K562 (cell line): Measurements from ENCODE around the gene BRSK1. TPM values are rescaled to one million over a fixed set of nuclear protein-coding genes. Genes with fewer than 3 reads are reported as not detected.

Experiments used
- ATAC-seq: fragments of 200-7000 bp; cut with Tn5 transposase; 3 replicates; pipeline ENCODE4 v1.9.1; 2020; ENCODE audit warnings: moderate library complexity
- BruUV-seq: library from RNA; stranded (reverse); fragments of 400-500 nt; replicated peaks from 2 replicates; lab custom pipeline; 2021; lab: Mats Ljungman, UMichigan
- CTCF ChIA-PET: fragments of 300-600 bp; formaldehyde crosslinking; extraction: SDS; loops from one replicate; lab custom pipeline; 2021; ENCODE audit warnings: low intra/inter-chr PET ratio; lab: Yijun Ruan, JAX
- POLR2A ChIA-PET: fragments of 300-600, 350-650 bp; sonication (Branson Sonifier 250); formaldehyde crosslinking; extraction: SDS; loops from one replicate; lab custom pipeline; 2021; ENCODE audit warnings: antibody characterized with exemption, inconsistent platforms; lab: Yijun Ruan, JAX
- DNase-seq, 4 experiments: peaks; one replicate each; pipeline versions ENCODE4 v3.0.0 to v3.0.0-alpha.2; 2011 to 2018; ENCODE audit warnings: low spot score in 3 of 4, mixed read lengths in 3 of 4; ENCODE audit errors: extremely low read depth in 1 of 4
- FAIRE-seq: peaks from 2 replicates; lab custom pipeline; 2011; peaks lifted over from hg19 to GRCh38; lab: Jason Lieb, UNC
- H2AFZ ChIP-seq: 2 replicates; pipeline ENCODE4 v1.6.0; 2011; ENCODE audit warnings: low read depth, low read length, control low read depth, inconsistent platforms
- H3K27ac ChIP-seq: fragments of 200-600 bp; 3 replicates; pipeline ENCODE4 v1.8.0; 2011; ENCODE audit warnings: low read depth, mild to moderate bottlenecking, control low read depth, inconsistent platforms, low read length, moderate library complexity, mixed read lengths; ENCODE audit errors: extremely low read depth
- H3K27me3 ChIP-seq, 2 experiments: fragments of 300-600 bp in 1 of 2; 2 replicates in 1 of 2; 3 replicates in 1 of 2; pipeline versions ENCODE4 v1.6.0 to v1.8.0; 2011; ENCODE audit warnings: inconsistent platforms in 2 of 2, low read length in 2 of 2, mild to moderate bottlenecking in 1 of 2, mixed read lengths in 1 of 2, moderate library complexity in 1 of 2; ENCODE audit not compliant: control insufficient read depth in 2 of 2, insufficient read depth in 2 of 2
- H3K36me3 ChIP-seq: fragments of 300-600 bp; 3 replicates; pipeline ENCODE4 v1.8.0; 2011; ENCODE audit warnings: mild to moderate bottlenecking, low read length, inconsistent platforms; ENCODE audit not compliant: control insufficient read depth, insufficient read depth
- H3K4me1 ChIP-seq, 2 experiments: fragments of 200-600 bp in 1 of 2; replicated peaks in 1 of 2; 2 replicates in 1 of 2; 3 replicates in 1 of 2; pipeline versions ENCODE4 v1.5.1 to v1.8.0; 2011; ENCODE audit warnings: inconsistent platforms in 2 of 2, low read length in 2 of 2, mild to moderate bottlenecking in 1 of 2, mixed read lengths in 1 of 2, moderate library complexity in 1 of 2; ENCODE audit not compliant: control insufficient read depth in 2 of 2, insufficient read depth in 2 of 2
- H3K4me2 ChIP-seq: 2 replicates; pipeline ENCODE4 v1.6.1; 2011; ENCODE audit warnings: low read length, control low read depth, inconsistent platforms, mixed read lengths; ENCODE audit not compliant: insufficient read depth
- H3K4me3 ChIP-seq: fragments of 200-600 bp; sonication (generic), shearing (Covaris generic); 2 replicates; pipeline ENCODE4 v1.5.1; 2016; ENCODE audit warnings: control low read depth, inconsistent platforms
- H3K79me2 ChIP-seq: fragments of 200-600 bp; 3 replicates; pipeline ENCODE4 v1.8.0; 2011; ENCODE audit warnings: low read length, inconsistent platforms; ENCODE audit not compliant: control insufficient read depth, insufficient read depth
- H3K9ac ChIP-seq, 2 experiments: 2 replicates each; pipeline versions ENCODE4 v1.6.0 to v1.6.1; 2011; ENCODE audit warnings: low read depth in 2 of 2, low read length in 2 of 2, control low read depth in 1 of 2, inconsistent platforms in 1 of 2, mild to moderate bottlenecking in 1 of 2, mixed read lengths in 1 of 2; ENCODE audit not compliant: insufficient read depth in 1 of 2
- H3K9me1 ChIP-seq: one replicate; pipeline ENCODE4 v1.6.0; 2011; ENCODE audit warnings: inconsistent platforms, mild to moderate bottlenecking, low read length, moderate library complexity; ENCODE audit not compliant: control insufficient read depth, insufficient read depth
- H3K9me3 ChIP-seq: replicated peaks from 2 replicates; pipeline ENCODE4 v1.5.1; 2011; ENCODE audit warnings: low read depth, low read length, inconsistent platforms; ENCODE audit not compliant: control insufficient read depth, insufficient read depth
- H4K20me1 ChIP-seq: replicated peaks from 2 replicates; pipeline ENCODE4 v1.6.1; 2011; ENCODE audit warnings: low read length, inconsistent platforms, mixed read lengths; ENCODE audit not compliant: control insufficient read depth, insufficient read depth
- BRD9 ChIP-seq: fragments of 450-650 bp; IDR thresholded peaks from 2 replicates; pipeline ENCODE4 v1.6.1; 2018; ENCODE audit warnings: low read depth; ENCODE audit not compliant: partially characterized antibody
- CXXC5 ChIP-seq: fragments of 250-450 bp; sonication (Bioruptor Pico); IDR thresholded peaks from 2 replicates; pipeline ENCODE4 v1.8.0; 2022; ENCODE audit warnings: inconsistent platforms, mild to moderate bottlenecking, moderate library complexity
- POLR2A ChIP-seq: fragments of 450-650 bp; conservative IDR thresholded peaks from 2 replicates; pipeline ENCODE4 v1.6.1; 2016
- RBFOX2 ChIP-seq: fragments of 200-400 bp; formaldehyde crosslinking; IDR thresholded peaks from 2 replicates; pipeline ENCODE4 v1.6.1; 2017; ENCODE audit warnings: low read depth, mild to moderate bottlenecking, low read length, moderate library complexity
- RBM34 ChIP-seq: fragments of 200-400 bp; formaldehyde crosslinking; IDR thresholded peaks from 2 replicates; pipeline ENCODE4 v1.6.1; 2018; ENCODE audit warnings: low read length, borderline replicate concordance; ENCODE audit not compliant: insufficient read depth
- RCOR1 ChIP-seq, 2 experiments: IDR thresholded peaks; 2 replicates each; pipeline ENCODE4 v1.6.1; 2012; ENCODE audit warnings: low read depth in 2 of 2, low read length in 2 of 2, borderline replicate concordance in 1 of 2, improper control_type of control experiment in 1 of 2
- RNF2 ChIP-seq: sonication (generic); IDR thresholded peaks from 2 replicates; pipeline ENCODE4 v1.6.1; 2016
- SNIP1 ChIP-seq: fragments of 450-650 bp; IDR thresholded peaks from 2 replicates; pipeline ENCODE4 v1.7.1; 2017; ENCODE audit warnings: low read depth, mild to moderate bottlenecking
- ZNF134 ChIP-seq: fragments of 250-450 bp; sonication (Bioruptor Pico); conservative IDR thresholded peaks from 2 replicates; pipeline ENCODE4 v1.4.0; 2020
- ZNF197 ChIP-seq: fragments of 200-800 bp; sonication (Bioruptor generic); IDR thresholded peaks from 2 replicates; pipeline ENCODE4 v1.6.1; 2016; ENCODE audit warnings: low read depth, missing genetic modification characterization, missing compliant biosample characterization
- ZNF507 ChIP-seq: conservative IDR thresholded peaks from 2 replicates; pipeline ENCODE4 v1.6.1; 2017; ENCODE audit warnings: missing genetic modification characterization, missing compliant biosample characterization
- ZNF79 ChIP-seq: fragments of 250-450 bp; sonication (Bioruptor Pico); IDR thresholded peaks from 2 replicates; pipeline ENCODE4 v1.4.0; 2020; ENCODE audit warnings: low read depth, mild to moderate bottlenecking, moderate library complexity
- WGBS: fragments of 100-300 bp; shearing (Covaris generic); methylation state at CpG from one replicate; pipeline ENCODE4 v1.1.6; 2016; ENCODE audit warnings: low coverage, mixed read lengths; ENCODE audit not compliant: insufficient coverage; ENCODE audit errors: missing lambda C conversion rate; 5-methylcytosine and 5-hydroxymethylcytosine counted together
- in situ Hi-C: fragments of 300-500 bp; cut with MboI; formaldehyde crosslinking; loops from 4 replicates; pipeline ENCODE4 v1.15.0; 2018; ENCODE audit warnings: inconsistent platforms, mixed read lengths
- intact Hi-C: fragments of 100-400 bp; cut with micrococcal nuclease; formaldehyde crosslinking; loops from 2 replicates; pipeline ENCODE4 v1.14.2; 2022
- polyA plus RNA-seq, 8 experiments: library from polyadenylated mRNA; depleted of rRNA in 4 of 8; stranded (reverse) in 5 of 8; unstranded in 3 of 8; fragments of >200 nt; fragmentation: Nextera tagmentation in 2 of 8; fragmentation: Illumina TruSeq in 1 of 8; extraction: Ambion mirVana in 2 of 8; extraction: Trizol in 1 of 8; gene quantifications; 2 replicates each; pipeline versions ENCODE4 v1.2.1 to v1.2.3, GENCODE V29; 2011 to 2014; ENCODE audit warnings: inconsistent platforms in 1 of 8, missing spikeins in 1 of 8
- total RNA-seq, 7 experiments: library from RNA; depleted of rRNA in 6 of 7; stranded (reverse); fragments of >200 nt in 6 of 7; fragmentation: Illumina TruSeq in 2 of 7; extraction: Trizol in 2 of 7; gene quantifications; 2 replicates each; pipeline versions ENCODE4 v1.2.1 to v1.2.3, GENCODE V29; 2011 to 2021; ENCODE audit warnings: low replicate concordance in 1 of 7
- TF ChIP-seq, protein P1 (sequence below): fragments of 200-400 bp; formaldehyde crosslinking; IDR thresholded peaks from 2 replicates; pipeline ENCODE4 v1.6.1; 2017; ENCODE audit warnings: mild to moderate bottlenecking, low read depth, low read length, moderate library complexity
- TF ChIP-seq, protein P2 (sequence below): IDR thresholded peaks from 2 replicates; pipeline ENCODE4 v1.6.1; 2016; ENCODE audit warnings: missing genetic modification characterization, missing compliant biosample characterization
- TF ChIP-seq, protein P3 (sequence below): fragments of 250-450 bp; sonication (Bioruptor Pico); IDR thresholded peaks from 2 replicates; pipeline ENCODE4 v1.6.1; 2021; ENCODE audit warnings: mild to moderate bottlenecking
- TF ChIP-seq, protein P4 (sequence below), 2 experiments: fragments of 250-450 bp in 1 of 2; fragments of 450-650 bp in 1 of 2; sonication (Bioruptor Pico) in 1 of 2; IDR thresholded peaks; 2 replicates each; pipeline versions ENCODE4 v1.6.1 to v1.8.0; 2016 to 2021; ENCODE audit warnings: mild to moderate bottlenecking in 2 of 2, moderate library complexity in 2 of 2, missing compliant biosample characterization in 1 of 2, missing genetic modification characterization in 1 of 2

Gene BRSK1
- total and polyA plus RNA-seq, 9 of the 15 experiments (the other 6 are each of a cell fraction or from before 2014, with no cell fraction given) = 1.7 to 9.3 (median 3.8) TPM; not detected in 2

DNA sequence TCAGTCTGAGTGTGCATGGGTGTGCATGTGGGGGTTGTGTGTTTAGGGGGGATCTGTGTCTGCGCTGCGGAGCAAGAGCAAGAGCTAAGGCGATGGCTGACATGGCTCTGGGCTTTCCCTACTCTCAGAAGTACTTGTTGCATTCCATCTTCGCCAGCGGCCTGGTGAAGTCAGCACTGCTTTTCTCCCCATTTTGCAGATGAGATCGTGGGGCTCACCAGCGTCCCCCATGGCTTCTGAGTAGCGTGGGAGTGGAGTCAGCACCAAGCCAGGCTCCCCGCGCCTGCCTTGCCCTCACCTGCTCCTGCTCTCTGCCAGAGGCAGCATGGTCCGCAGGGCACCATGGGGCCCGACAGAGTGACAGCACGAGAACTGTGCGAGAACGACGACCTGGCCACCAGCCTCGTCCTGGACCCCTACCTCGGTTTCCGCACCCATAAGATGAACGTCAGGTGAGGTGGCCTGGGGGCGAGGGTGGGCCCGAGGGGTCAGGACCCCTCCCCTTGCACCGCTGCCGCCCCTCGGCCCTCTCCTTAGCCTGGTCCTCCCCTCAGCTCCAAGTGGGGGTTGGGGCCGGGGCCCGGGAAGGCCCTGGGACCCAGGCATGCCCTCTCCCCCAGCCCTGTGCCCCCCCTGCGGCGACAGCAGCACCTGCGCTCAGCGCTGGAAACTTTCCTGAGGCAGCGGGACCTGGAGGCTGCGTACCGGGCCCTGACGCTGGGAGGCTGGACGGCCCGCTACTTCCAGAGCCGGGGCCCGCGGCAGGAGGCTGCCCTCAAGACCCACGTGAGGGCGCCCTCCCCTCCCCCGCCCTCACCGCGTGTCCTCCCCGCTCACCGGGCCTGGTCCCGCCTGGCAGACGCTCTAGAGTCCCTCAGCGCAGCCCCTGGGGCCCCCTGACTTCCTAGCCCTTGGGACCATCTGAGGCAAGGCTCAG lies 58.1 kb downstream of the BRSK1 start:
- H4K20me1 ChIP-seq = 0 out of 2 replicates have a peak, but pooled peaks cover 6% of the 10 kb centered on the region
- intact Hi-C loops = no loop called here
- peak overlapping the region; percentile 55 to 91 for H3K9ac ChIP-seq
- in situ Hi-C loops = no loop called here
- FAIRE-seq (no peak), ATAC-seq (no peak), DNase-seq (peak in 2 of 4 experiments; percentile 37 to 48)
- POLR2A ChIA-PET = interaction anchor here (1.4 kb wide), 3 partner anchors 8 to 42 kb away, joined by 4 to 11 read pairs (median 6); partner anchors contain the start of gene TMEM238
- CTCF ChIA-PET = no interaction called here
- H3K27me3 ChIP-seq = no peaks in the 10 kb centered on the region
- H3K9me1 ChIP-seq = no peaks in the 10 kb centered on the region
- peak overlapping the region; percentile 92 for H3K4me3 ChIP-seq
- no peak overlapping the region for H2AFZ ChIP-seq
- H3K79me2 ChIP-seq = peaks cover 24% of the 10 kb centered on the region
- no peaks in the 10 kb centered on the region for H3K9me3 ChIP-seq
- TSS peak; percentile 34 for BruUV-seq
- H3K36me3 ChIP-seq = peaks cover 47% of the 10 kb centered on the region; the same call in 2 of the 3 replicates
- 54% methylated on average over 18 of the region's 50 CpGs for WGBS
- H3K27ac ChIP-seq = peak overlapping the region; percentile 97
- H3K4me2 ChIP-seq = peak overlapping the region; percentile 82
- peaks cover 7 to 72% of the 10 kb centered on the region in 2 experiments; a peak in 4 of 5 replicates for H3K4me1 ChIP-seq
- TF ChIP-seq, protein P1, sequence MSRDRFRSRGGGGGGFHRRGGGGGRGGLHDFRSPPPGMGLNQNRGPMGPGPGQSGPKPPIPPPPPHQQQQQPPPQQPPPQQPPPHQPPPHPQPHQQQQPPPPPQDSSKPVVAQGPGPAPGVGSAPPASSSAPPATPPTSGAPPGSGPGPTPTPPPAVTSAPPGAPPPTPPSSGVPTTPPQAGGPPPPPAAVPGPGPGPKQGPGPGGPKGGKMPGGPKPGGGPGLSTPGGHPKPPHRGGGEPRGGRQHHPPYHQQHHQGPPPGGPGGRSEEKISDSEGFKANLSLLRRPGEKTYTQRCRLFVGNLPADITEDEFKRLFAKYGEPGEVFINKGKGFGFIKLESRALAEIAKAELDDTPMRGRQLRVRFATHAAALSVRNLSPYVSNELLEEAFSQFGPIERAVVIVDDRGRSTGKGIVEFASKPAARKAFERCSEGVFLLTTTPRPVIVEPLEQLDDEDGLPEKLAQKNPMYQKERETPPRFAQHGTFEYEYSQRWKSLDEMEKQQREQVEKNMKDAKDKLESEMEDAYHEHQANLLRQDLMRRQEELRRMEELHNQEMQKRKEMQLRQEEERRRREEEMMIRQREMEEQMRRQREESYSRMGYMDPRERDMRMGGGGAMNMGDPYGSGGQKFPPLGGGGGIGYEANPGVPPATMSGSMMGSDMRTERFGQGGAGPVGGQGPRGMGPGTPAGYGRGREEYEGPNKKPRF = no peak
- no peak for TF ChIP-seq ZNF79 (CRISPR knock-in tag)
- TF ChIP-seq CXXC5 (CRISPR knock-in tag) = no peak
- peak; percentile 53 for TF ChIP-seq RBFOX2
- TF ChIP-seq BRD9 = no peak
- no peak for TF ChIP-seq SNIP1
- TF ChIP-seq, protein P2, sequence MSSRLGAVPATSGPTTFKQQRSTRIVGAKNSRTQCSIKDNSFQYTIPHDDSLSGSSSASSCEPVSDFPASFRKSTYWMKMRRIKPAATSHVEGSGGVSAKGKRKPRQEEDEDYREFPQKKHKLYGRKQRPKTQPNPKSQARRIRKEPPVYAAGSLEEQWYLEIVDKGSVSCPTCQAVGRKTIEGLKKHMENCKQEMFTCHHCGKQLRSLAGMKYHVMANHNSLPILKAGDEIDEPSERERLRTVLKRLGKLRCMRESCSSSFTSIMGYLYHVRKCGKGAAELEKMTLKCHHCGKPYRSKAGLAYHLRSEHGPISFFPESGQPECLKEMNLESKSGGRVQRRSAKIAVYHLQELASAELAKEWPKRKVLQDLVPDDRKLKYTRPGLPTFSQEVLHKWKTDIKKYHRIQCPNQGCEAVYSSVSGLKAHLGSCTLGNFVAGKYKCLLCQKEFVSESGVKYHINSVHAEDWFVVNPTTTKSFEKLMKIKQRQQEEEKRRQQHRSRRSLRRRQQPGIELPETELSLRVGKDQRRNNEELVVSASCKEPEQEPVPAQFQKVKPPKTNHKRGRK = no peak
- no peak for TF ChIP-seq RCOR1 (IDR thresholded peaks at IDR 0.05; ENCODE audit: borderline replicate concordance in 1 of 2, low read depth in 2 of 2, low read length in 2 of 2)
- no peak for TF ChIP-seq RNF2
- TF ChIP-seq, protein P3, sequence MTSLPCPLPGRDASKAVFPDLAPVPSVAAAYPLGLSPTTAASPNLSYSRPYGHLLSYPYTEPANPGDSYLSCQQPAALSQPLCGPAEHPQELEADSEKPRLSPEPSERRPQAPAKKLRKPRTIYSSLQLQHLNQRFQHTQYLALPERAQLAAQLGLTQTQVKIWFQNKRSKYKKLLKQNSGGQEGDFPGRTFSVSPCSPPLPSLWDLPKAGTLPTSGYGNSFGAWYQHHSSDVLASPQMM (CRISPR knock-in tag) = no peak
- TF ChIP-seq RBM34 = no peak
- TF ChIP-seq POLR2A = no peak
- no peak for TF ChIP-seq ZNF507
- TF ChIP-seq ZNF197 (CRISPR knock-in tag) = no peak
- TF ChIP-seq, protein P4, sequence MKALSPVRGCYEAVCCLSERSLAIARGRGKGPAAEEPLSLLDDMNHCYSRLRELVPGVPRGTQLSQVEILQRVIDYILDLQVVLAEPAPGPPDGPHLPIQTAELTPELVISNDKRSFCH (CRISPR knock-in tag; IDR thresholded peaks at IDR 0.05) = no peak
- TF ChIP-seq, protein P4 (tag; IDR thresholded peaks at IDR 0.05) = no peak
- no peak for TF ChIP-seq ZNF134 (CRISPR knock-in tag)
